Neural progenitor cell (in vitro differentiated cells): ENCODE results near the gene SLC19A1. TPM values are rescaled to one million over a fixed set of nuclear protein-coding genes. Genes with fewer than 3 reads are reported as not detected.

Source experiments
- DNase-seq: peaks from one replicate; pipeline ENCODE4 v3.0.0-alpha.2; 2016; ENCODE audit warnings: low spot score
- H2AFZ ChIP-seq: fragments of 200-600 bp; sonication (generic); replicated peaks from 2 replicates; pipeline ENCODE4 v1.6.1; 2016; ENCODE audit warnings: antibody characterized with exemption
- H3F3A ChIP-seq: fragments of 200-600 bp; sonication (generic); 2 replicates; pipeline ENCODE4 v1.6.1; 2016; ENCODE audit warnings: antibody characterized with exemption, low read depth
- H3K27ac ChIP-seq: fragments of 200-600 bp; sonication (generic); 2 replicates; pipeline ENCODE4 v1.5.1; 2016; ENCODE audit warnings: mild to moderate bottlenecking
- H3K27me3 ChIP-seq: fragments of 200-600 bp; sonication (generic); 2 replicates; pipeline ENCODE4 v1.6.1; 2016; ENCODE audit warnings: mild to moderate bottlenecking, moderate library complexity
- H3K36me3 ChIP-seq: fragments of 200-600 bp; sonication (generic); 2 replicates; pipeline ENCODE4 v1.5.1; 2016
- H3K4me1 ChIP-seq: fragments of 200-600 bp; sonication (generic); 2 replicates; pipeline ENCODE4 v1.6.1; 2016; ENCODE audit warnings: mixed run types
- H3K4me2 ChIP-seq: fragments of 200-600 bp; sonication (generic); 2 replicates; pipeline ENCODE4 v1.6.1; 2016
- H3K4me3 ChIP-seq: fragments of 200-600 bp; sonication (generic); 2 replicates; pipeline ENCODE4 v1.5.1; 2016
- H3K79me2 ChIP-seq: fragments of 200-600 bp; sonication (generic); 2 replicates; pipeline ENCODE4 v1.6.1; 2016; ENCODE audit warnings: low read depth
- H3K9ac ChIP-seq: fragments of 200-600 bp; sonication (generic); 2 replicates; pipeline ENCODE4 v1.6.1; 2016
- H3K9me3 ChIP-seq: fragments of 200-600 bp; sonication (generic); 2 replicates; pipeline ENCODE4 v1.5.1; 2016; ENCODE audit warnings: low read depth
- H4K20me1 ChIP-seq: fragments of 200-600 bp; sonication (generic); 2 replicates; pipeline ENCODE4 v1.6.1; 2016; ENCODE audit warnings: low read depth
- H3K27ac Mint-ChIP-seq: 3 replicates; pipeline ENCODE4 v1.8.0; 2021; ENCODE audit warnings: mixed read lengths
- H3K27me3 Mint-ChIP-seq: 2 replicates; pipeline ENCODE4 v1.8.0; 2022; ENCODE audit warnings: low read depth, mild to moderate bottlenecking, inconsistent platforms, moderate library complexity, mixed read lengths; ENCODE audit not compliant: insufficient read depth
- H3K36me3 Mint-ChIP-seq: 3 replicates; pipeline ENCODE4 v1.8.0; 2021; ENCODE audit warnings: mixed read lengths
- H3K4me1 Mint-ChIP-seq: 3 replicates; pipeline ENCODE4 v1.8.0; 2021; ENCODE audit warnings: mixed read lengths
- H3K4me3 Mint-ChIP-seq: 3 replicates; pipeline ENCODE4 v1.8.0; 2021; ENCODE audit warnings: mild to moderate bottlenecking, moderate library complexity, mixed read lengths
- H3K9me3 Mint-ChIP-seq: 3 replicates; pipeline ENCODE4 v1.8.0; 2020; ENCODE audit warnings: mixed read lengths
- CTCF ChIP-seq: fragments of 200-600 bp; sonication (generic); IDR thresholded peaks from 2 replicates; pipeline ENCODE4 v1.5.1; 2017; ENCODE audit warnings: antibody characterized with exemption, mild to moderate bottlenecking
- EZH2 ChIP-seq: fragments of 200-600 bp; sonication (generic); IDR thresholded peaks from 2 replicates; pipeline ENCODE4 v1.6.1; 2017; ENCODE audit warnings: antibody characterized with exemption, mild to moderate bottlenecking, moderate library complexity
- EZH2phosphoT487 ChIP-seq: fragments of 200-600 bp; sonication (generic); IDR thresholded peaks from 2 replicates; pipeline ENCODE4 v1.6.1; 2017; ENCODE audit warnings: antibody characterized with exemption
- total RNA-seq: library from RNA; depleted of rRNA; stranded (reverse); fragments of >200 nt; gene quantifications from 2 replicates; pipeline ENCODE4 v1.2.3, GENCODE V29; 2015; ENCODE audit warnings: low replicate concordance

SLC19A1 gene
- total RNA-seq, 1 donor from 2014 or later: 7.7 TPM

DNA sequence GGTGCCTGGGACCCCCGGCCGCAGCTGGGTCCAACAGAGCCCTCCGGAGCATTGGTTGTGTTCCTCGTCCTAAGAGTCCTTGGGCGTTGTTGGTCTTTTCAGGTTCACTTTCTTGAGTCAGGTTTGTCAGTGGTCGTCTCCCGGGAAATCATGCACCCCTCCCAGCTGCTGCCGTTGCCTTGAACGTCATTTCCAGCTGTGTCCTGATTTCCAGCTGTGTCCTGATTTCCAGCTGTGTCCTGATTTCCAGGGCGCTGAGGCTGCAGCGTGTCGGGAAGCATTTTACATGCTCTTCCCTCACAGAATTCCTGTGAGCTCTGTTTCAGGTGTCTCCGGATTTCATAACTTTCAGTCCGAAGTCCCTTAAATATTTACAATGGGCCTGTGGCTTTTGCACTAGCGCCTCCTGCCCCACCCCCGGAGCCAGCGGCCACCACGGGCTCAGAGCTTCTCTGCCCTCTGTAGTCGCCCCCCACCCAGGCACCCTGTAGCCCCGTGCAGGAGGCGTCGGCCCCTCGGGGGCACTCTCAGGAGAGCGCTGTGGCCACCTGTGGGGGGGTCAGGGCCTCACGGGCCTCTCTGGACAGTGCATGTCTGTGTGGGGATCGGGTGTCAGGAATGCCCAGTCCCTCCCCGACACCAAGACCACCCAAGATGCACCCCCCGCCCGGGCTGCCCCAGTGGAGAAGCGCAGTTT lies 70.6 kb downstream of the SLC19A1 start:
- Histone ChIP-seq H3K4me1 (peaks cover 30% of the 10 kb centered on the region), H3K9me3 (no peaks in the 10 kb centered on the region), H3K9ac (no peak overlapping the region), H3K27ac (no peak overlapping the region), H3K36me3 (no peaks in the 10 kb centered on the region), H3K27me3 (no peaks in the 10 kb centered on the region), H4K20me1 (peaks cover 67% of the 10 kb centered on the region), H2AFZ (no peak overlapping the region), H3F3A (peaks cover 26% of the 10 kb centered on the region), H3K4me3 (no peak overlapping the region), H3K79me2 (peaks cover 37% of the 10 kb centered on the region), H3K4me2 (peak overlapping the region; percentile 22)
- H3K36me3 Mint-ChIP-seq: peaks cover 8% of the 10 kb centered on the region
- H3K4me1 Mint-ChIP-seq: peaks cover 28% of the 10 kb centered on the region
- no peak for TF ChIP-seq CTCF
- no peak for TF ChIP-seq EZH2
- no peak for TF ChIP-seq EZH2phosphoT487
- peak; percentile 33 for DNase-seq
- no peaks in the 10 kb centered on the region for H3K9me3 Mint-ChIP-seq
- H3K27me3 Mint-ChIP-seq: peaks cover 4% of the 10 kb centered on the region
- no peak overlapping the region for H3K4me3 Mint-ChIP-seq
- H3K27ac Mint-ChIP-seq: no peak overlapping the region

- Mint-ChIP-seq H3K4me3 (peak overlapping the region; percentile 58), H3K36me3 (peaks cover 5% of the 10 kb centered on the region), H3K4me1 (peaks cover 25% of the 10 kb centered on the region), H3K27ac (no peak overlapping the region), H3K9me3 (no peaks in the 10 kb centered on the region), H3K27me3 (peaks cover 4% of the 10 kb centered on the region)
- Histone ChIP-seq H3K79me2 (peaks cover 42% of the 10 kb centered on the region), H2AFZ (no peak overlapping the region), H3K4me1 (peaks cover 30% of the 10 kb centered on the region), H3K9ac (no peak overlapping the region), H3F3A (peaks cover 26% of the 10 kb centered on the region), H3K36me3 (no peaks in the 10 kb centered on the region), H3K4me3 (no peak overlapping the region), H3K4me2 (no peak overlapping the region), H3K9me3 (no peaks in the 10 kb centered on the region), H4K20me1 (peaks cover 74% of the 10 kb centered on the region), H3K27me3 (no peaks in the 10 kb centered on the region), H3K27ac (no peak overlapping the region)
- no peak for TF ChIP-seq CTCF
- TF ChIP-seq EZH2phosphoT487: no peak
- no peak for TF ChIP-seq EZH2
- no peak for DNase-seq
Observed at GRCh38 chr21:45470773-45471524, 71.3 kb downstream of the SLC19A1 start.

- Histone ChIP-seq H3K4me3 (peak overlapping the region; percentile 13), H3K4me1 (peaks cover 30% of the 10 kb centered on the region), H3K9me3 (no peaks in the 10 kb centered on the region), H4K20me1 (peaks cover 83% of the 10 kb centered on the region), H3K27ac (peak overlapping the region; percentile 94), H2AFZ (no peak overlapping the region), H3K36me3 (no peaks in the 10 kb centered on the region), H3K9ac (no peak overlapping the region), H3F3A (peaks cover 26% of the 10 kb centered on the region), H3K79me2 (peaks cover 51% of the 10 kb centered on the region), H3K27me3 (no peaks in the 10 kb centered on the region), H3K4me2 (peak overlapping the region; percentile 70)
- TF ChIP-seq EZH2 (no peak), CTCF (no peak), EZH2phosphoT487 (no peak)
- Mint-ChIP-seq H3K27ac (peak overlapping the region; percentile 12), H3K36me3 (peaks cover 5% of the 10 kb centered on the region), H3K4me3 (peak overlapping the region; percentile 16), H3K4me1 (peaks cover 28% of the 10 kb centered on the region), H3K27me3 (peaks cover 4% of the 10 kb centered on the region), H3K9me3 (no peaks in the 10 kb centered on the region)
- DNase-seq: no peak
Observed at GRCh38 chr21:45470087-45470515, 72.1 kb downstream of the SLC19A1 start.
